SK-N-MC (cell line): ENCODE data around the gene ZNF326.

ENCODE experiments used
- EZH2 ChIP-seq: fragments of 200-600 bp; sonication (generic); IDR thresholded peaks from one replicate; pipeline ENCODE4 v1.6.1; 2017; ENCODE audit warnings: antibody characterized with exemption
- FOXP2 ChIP-seq: optimal IDR thresholded peaks from 2 replicates; pipeline ENCODE3; 2011; ENCODE audit warnings: mild to moderate bottlenecking, moderate library complexity; ENCODE audit not compliant: insufficient read depth; ENCODE audit errors: extremely low read length, control extremely low read depth
- POLR2AphosphoS5 ChIP-seq: IDR thresholded peaks from 2 replicates; pipeline ENCODE4 v1.6.1; 2012; ENCODE audit warnings: mild to moderate bottlenecking, low read depth, low read length, borderline replicate concordance

DNA sequence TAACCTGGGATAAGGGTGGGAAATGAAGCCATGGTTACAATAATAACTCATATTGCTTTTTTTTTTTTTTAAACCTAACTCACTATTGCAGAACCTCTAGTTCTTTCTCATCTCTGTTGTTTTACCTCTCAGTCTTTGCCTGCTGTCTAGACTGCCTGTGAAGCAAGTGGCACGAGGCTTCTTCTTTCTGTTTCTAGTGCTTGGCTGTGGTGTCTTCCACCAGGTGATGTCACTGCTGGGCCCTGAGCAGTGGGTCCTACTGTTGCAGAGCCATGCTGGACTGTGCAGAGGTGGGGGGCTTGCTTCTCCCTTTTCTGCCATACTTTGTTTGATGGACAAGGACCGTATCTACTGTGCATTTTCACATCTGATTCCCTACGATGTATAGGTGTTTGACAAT, 51.7 kb downstream of the ZNF326 start:
- no peak for TF ChIP-seq POLR2AphosphoS5
- TF ChIP-seq EZH2 = no peak
- TF ChIP-seq FOXP2 = no peak
